GM18511 (cell line): Measurements from ENCODE around the gene MIEF1.
A peak's percentile ranks its signal among the peaks of the same experiment; 100 is the strongest.
"Not testable (repeated sequence)": the region's sequence is repeated elsewhere in the genome, so short reads cannot be mapped to it uniquely, and the experiment has no call there.

Source experiments
- ATAC-seq: cut with Tn5 transposase; IDR thresholded peaks from one replicate; pipeline ENCODE4 v1.9.1; 2021; ENCODE audit warnings: mild to moderate bottlenecking, moderate library complexity; ENCODE audit not compliant: unreplicated experiment

MIEF1 gene

DNA sequence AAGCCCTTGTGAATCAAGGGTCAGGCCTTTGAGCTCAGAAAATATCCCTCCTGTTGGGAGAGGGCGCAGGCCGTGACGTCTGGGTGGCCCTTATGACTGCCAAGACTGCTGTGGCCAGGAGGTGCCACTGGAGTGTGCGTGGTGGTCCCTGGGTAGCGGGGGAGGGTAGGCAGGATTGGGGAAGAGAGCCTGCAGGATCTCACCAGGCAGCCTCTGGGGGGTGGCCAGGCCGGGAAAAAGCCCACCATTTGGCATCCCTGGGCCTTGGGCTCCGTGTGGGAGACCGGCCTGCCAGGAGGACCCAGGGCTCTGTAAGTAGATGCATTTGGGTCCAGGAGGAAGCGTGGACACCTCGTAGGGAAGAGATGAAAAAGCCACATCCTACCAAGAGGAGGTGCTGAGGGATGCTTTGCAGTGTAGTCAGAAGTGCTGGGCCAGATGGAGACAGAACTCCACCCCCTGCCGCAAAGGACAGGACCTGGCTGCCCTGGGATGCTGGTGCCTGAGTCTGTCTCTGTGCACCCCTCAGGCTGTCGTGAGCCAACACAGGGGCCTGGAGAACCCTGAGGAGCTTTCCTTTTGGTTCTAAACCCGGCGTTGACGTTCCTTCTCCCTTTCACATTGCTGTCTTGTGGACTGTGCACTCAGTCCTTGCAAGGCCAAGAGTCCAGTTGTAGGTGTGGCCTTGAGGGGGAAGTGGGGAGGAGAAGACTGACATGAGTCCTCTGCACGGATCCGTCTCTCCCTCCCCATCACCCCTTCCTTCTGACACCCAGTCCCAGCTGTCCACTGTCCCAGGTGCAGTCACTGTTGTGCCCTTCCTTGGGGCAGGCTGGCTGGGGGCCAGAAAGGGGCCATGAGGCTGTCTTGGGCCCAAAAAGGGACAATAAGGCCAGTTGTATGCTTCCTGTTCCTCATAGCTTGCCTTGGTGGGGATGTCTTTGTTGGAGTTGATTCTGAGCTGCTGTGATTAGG, 12.7 kb upstream of the MIEF1 start:
- no peak for ATAC-seq

DNA sequence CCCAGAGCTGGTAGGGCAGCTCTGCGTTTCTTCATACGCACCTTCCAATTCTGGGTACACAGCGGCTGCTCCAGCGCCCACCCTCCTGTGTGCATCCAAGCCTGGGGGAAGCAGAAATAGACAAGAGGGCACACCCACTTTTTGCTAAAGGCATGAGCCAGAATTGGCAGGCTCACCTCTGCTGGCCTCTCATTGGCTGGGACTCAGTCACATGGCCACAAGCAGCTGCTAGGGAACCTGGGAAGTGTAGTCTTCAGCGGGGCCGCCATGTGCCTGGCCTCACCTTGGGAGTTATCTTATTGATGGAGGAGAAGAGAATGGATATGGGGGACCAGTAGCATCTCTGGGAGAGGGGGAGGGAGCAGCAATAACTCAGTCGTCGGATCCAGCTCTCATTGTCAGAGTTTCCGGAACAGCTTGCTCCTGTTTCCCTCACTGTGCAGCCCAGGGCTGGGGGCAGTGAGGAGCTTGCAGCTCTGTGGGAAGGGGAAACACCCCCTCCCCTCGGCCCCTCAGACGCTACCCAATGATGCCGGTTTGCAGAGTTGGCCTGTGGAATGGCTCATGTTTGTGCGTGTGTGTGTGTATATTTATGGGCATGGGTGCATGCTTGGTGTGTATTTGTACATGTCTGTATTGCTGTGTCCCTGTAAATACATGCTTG, 11.8 kb upstream of the MIEF1 start:
- ATAC-seq: peak; percentile 70

DNA sequence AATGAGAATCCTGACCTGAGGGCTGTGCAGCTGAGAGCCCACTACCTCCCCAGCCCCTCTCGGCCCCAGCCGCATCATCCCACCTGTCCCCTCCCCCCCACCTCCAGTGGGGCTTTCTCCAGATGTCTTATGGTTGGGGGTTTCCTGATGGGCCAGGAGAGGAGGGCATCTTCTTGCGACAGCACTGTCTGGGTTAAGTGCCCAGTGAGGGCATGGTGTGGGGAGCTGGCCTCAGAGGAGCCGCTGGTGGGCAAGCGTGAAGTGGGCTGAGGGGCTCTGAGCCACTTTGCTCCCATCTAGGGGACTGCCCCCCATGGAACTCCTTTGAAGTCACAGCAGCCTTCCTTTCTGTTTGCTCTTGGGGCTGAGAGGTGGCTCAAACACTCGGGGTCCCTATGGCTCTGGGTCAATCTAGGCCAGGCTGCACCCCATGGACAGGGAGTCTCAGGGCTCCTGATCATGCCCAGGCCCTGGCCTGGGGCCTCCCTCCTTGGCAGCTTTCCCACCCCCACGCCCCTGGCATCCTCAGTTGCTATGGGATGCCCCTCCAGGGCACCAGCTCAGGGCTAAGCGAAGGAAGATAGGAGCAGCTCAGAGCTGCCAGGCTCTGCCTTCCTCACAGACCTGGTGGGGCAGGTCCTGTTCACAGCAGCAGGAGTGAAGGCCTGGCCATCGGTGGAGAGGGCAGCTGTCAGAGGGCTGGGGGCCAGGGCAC, 11.0 kb upstream of the MIEF1 start:
- ATAC-seq: no peak

DNA sequence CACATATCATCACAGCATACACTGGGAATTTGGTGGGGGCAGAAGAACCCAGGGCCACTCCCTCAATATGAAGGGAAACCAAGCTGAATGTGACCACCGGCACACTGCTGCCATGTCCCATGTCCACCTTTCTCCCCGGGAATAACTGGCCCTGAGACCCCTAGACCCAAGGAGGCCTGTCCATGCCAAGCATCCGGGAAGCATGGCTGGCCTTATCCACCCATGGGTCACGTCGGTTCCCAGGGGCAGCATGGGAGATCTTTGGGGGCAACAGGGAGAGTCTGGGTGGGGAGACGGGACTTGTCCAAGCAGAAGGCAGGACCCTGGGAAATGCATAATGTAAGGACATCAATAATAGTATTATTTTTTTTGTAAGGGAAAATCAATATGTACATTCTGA, 10.4 kb upstream of the MIEF1 start:
- no peak for ATAC-seq

DNA sequence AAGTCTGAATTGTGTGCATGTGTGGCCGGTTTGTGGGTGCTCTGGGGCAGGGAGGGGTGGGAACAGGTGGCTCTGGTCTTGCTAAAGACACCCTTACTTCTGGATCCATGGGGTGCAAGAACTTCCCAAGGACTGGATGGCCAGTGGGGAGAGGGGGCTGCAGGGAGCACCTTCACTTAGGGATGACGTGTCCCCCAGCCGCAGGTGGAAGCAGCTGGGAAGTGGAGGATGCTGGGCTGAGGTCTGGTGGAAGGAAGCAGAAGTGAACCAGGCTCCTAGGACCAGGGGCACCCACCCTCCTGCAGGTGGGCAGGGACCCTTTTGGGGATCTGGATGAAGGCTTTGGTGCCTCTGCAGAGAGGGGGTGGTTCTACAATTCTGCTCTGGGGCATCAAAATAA, 9.9 kb upstream of the MIEF1 start:
- ATAC-seq: no peak

DNA sequence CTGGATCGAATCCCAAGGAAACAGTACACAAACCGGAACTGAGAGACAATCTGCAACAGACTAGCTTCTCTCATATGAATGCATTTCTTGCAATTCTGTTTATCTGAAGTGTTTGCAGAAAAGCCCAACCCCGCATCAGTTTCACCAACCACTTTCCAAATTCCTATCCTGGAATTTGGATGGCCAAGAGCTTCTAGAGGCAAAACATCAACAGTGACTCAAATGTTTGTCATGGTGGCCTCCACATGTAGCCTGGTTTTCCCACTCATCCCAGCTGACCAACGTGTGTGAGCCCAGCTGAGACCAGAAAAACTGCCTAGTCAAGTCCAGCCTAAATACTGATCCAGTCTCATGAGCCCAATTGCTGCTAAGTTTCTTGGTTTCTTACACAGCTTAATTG, 8.3 kb upstream of the MIEF1 start:
- no peak for ATAC-seq

DNA sequence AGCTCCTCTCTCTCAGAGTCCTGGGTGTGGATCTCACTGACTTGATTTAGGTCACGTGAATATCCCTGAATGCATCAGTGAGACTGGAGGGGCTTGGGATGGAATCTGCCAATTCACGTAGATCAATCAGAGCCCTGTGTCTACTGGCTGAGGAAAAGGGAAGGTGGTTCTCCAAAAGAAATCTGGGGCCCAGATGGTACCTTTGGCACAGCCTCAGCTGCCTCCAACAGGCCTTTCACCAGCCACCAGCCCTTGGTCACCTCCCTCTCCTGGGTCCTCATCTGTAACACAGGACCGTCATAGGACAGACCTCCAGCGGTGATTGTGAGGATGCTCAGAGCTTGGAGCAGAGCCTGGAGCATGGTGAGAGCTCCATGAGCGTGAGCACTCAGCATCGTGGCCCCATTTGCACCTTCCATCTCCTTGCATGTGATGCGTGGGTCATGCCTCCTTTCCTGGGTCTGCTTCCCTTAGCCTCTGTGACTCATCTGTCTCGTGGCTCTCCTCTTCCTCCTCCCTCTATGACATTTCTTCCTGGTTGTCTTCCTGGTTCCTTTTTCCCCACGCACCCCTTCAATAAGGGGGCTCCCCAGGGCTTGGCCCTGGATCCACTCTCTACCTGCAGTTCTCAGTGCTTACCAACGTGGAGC, 7.5 kb upstream of the MIEF1 start:
- no peak for ATAC-seq

DNA sequence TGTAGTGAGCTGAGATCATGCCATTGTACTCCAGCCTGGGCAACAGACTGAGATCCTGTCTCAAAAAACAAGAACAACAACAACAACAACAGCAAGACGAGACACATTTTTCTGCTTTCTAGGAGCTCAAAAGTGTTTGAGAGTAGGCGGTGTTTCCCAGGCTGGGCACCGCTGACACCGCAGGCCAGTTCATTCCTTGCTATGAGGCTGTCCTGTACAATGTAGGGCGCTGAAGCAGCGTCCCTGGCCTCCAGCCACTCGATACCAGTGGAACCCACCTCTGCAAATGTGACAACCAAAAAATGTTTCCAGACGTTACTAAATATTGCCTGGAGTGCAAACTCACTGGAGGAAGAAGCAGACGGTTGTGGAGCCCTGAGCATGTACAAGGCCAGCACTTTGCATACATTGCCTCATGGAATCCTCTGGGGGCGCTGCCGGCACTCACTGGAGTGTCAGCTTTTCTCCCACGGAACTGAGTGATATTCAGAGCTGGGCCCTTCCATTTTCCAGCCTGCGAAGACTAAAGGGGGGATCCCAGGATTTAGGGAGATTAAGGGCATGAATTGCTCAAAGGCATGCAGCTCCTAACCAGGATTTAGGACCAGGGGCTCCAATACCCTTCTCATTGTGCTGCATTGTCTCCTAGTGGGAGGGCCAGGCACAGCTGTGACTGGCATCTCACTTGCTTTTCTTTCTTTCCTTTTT, 5.8 kb upstream of the MIEF1 start:
- ATAC-seq: no peak

DNA sequence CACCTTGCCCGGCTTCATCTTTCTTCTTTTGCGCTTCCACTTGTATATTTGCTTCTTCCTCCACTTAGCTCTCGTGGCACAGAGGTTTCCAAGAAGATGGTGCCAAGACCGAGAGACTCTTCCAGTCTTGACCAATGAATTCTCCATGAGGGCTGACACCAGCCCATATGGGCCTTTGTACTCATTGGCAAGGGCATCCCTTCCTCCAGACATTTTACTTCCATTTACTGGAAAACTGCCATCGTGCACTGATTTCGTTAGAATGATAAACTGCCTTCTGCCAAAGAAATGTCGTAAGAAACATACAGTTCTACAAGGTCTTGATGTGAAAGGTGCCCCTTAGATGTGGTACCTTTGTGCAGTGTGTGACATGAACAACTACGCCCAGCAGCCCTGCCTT, 4.7 kb upstream of the MIEF1 start:
- ATAC-seq: no peak

DNA sequence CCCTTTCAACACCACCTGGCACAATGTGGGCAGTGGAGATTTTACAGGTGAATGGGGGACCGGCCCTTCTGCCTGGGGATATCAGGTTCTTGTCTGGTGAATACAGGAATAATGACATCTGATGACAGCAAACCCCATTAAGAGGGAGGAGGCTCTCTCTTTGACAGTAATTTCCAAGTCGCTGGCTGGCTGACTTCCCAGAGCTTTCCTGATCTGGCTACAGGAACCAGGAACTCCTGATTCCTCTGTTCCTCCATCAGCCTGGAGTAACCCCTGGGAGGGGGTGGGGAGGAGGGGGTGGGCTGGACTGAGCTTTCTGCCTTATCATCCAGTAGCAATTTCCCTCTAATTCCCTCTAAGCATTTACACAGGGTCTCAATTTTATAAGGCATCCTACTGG, 3.7 kb upstream of the MIEF1 start:
- no peak for ATAC-seq

DNA sequence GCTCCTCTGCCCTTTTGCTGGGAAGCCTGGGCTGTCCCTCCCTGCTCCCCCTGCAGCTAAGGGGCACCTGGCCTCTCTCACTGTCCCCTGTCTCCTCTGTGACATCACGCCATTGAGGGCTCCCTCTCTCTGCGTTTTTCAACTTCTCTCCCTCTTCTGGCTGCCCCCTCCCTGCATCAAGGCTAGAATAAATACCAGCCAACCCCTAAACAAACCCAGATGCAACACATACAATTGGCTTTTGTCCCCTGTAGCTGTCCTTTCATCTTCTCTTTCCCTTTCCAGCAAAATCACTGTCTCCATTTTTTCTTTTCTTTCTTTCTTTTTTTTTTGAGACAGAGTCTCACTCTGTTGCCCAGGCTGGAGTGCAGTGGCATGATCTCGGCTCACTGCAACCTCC, 3.3 kb upstream of the MIEF1 start:
- no peak for ATAC-seq

DNA sequence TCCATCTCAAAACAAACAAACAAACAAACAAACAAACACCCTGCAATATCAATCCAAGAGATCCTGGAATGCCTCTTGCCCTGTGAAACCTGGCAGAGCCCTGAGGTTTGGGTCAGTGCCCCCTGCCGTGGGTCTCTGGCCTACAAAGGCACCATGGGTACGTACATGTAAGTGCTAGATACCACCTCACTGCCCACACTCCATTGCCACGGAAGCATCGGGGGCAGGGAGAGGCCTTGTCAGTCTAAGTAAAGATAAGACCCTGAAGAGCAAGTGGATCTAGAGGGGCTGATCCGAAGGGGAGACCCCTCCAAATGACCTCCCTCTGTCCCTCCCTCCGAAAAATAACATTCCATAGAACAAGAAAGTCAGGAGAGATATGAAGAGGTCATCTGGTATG, 2.0 kb upstream of the MIEF1 start:
- no peak for ATAC-seq

DNA sequence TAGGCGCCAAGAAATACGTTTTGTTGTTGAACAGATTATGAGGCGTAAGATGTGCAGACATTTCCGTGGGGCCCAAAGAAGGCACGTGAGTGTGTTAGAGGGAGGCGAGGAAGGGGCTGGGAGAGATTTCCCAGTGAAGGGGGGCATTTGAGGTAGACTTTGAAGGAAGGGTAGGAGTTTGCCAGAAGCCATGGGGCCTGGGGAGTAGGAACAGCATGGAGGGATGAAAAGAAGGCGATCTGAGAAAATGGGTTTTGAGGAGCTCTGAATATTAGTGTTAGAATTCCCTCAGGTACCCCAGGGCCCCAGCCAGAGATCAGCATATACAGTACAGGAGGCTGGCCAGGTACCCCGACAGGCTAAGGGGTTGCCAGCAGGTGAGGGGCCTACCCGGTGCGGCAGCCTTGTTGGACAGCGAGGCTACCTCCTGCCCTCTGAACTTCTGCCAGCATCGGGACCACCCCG, 414 bp upstream of the MIEF1 start:
- ATAC-seq: no peak

DNA sequence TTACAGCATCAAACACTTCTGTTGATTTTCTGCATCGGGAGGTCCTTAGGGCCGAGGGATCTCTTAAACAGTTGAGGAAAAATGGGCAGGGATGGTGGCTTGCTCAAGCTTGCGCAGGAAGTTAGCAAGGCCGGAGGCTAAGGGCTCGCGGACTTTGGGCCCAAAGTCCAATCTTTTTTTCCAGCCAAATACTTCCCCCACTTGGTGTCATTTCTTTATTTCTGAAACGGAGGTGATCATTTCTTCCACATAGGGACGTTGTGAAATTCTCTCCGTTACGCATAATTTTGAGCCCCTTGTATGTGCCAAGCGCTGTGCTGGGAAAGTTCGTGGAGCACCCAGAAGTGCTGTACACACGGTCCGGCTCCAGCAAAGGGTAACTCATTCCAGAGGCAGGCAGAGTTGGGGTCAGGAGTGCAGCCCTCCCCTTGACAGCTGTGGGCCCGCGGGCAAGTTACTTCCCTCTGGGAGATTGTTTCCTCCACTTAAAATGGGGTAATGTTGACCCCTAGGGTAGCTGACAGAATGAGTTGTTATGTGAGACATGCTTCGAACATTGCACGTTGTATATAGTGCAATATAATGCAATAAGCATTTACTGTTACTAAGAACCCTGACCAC, 809 bp downstream of the MIEF1 start:
- ATAC-seq: no peak

DNA sequence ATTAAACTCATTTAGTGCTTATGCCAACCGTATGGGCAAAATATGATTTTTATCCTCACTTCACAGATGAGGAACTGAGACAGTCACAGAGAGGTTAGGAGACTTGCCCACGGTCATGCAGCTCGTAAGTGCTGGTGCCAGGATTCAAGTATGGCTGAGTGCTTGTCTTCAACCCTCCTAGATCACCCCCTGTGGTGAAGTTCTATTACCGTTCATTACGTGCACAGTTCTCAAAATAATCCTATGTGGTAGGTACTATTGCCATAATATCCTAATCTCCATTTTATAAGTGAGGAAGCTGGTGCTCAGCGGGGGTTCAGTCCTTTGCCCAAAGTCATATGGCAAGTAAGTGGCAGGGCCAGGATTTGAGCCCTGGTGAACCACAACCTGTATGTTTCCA, 1.5 kb downstream of the MIEF1 start:
- ATAC-seq: no peak

DNA sequence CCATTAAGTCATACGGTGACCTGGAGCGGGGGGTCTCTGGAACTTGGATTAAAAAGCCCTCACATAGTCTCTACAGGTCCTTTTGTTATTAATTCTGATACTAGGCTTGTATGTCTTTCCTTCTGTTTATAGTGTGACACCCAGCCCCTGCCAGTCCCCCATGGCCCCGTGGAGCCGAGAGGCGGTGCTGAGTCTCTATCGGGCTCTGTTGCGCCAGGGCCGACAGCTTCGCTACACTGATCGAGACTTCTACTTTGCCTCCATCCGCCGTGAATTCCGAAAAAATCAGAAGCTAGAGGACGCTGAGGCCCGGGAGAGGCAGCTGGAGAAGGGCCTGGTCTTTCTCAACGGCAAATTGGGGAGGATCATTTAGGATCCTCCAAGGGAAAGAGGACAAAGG, 2.0 kb downstream of the MIEF1 start:
- no peak for ATAC-seq

DNA sequence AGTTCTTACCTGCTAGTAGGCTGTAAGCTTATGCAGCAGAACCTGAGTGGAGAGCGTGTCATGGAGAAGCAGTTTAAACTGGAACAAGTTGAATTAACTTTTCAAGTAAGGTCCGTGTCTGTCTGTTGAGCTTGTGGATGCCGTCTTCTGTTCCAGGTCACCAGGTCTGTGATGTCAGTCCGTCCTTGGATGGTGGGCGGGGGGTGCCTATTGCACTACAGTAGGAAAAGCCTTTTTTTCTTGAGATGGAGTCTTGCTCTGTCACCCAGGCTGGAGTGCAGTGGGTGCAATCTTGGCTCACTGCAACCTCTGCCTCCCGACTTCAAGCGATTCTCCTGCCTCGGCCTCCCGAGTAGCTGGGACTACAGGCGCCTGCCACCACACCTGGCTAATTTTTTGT, 4.9 kb downstream of the MIEF1 start:
- ATAC-seq: not testable (repeated sequence)

DNA sequence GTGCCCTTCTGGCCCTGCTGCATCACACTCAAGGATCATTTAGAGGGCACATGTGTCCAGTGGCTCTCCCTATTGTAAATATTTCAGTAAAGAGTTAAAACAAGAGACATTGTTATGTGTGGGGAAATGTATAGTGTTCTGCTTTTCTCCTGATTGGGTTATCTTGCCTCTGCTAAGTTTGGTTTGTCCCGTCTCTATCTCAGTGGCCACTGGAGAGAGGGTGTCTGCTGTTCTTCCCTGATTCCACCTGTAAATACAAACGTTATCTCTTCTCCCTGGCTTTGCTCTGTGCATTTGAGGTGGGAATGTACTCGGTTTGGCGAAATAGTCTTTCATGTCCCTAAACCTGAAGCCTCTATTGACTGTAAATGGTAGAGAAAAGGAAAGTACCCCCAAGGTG, 6.3 kb downstream of the MIEF1 start:
- ATAC-seq: no peak

DNA sequence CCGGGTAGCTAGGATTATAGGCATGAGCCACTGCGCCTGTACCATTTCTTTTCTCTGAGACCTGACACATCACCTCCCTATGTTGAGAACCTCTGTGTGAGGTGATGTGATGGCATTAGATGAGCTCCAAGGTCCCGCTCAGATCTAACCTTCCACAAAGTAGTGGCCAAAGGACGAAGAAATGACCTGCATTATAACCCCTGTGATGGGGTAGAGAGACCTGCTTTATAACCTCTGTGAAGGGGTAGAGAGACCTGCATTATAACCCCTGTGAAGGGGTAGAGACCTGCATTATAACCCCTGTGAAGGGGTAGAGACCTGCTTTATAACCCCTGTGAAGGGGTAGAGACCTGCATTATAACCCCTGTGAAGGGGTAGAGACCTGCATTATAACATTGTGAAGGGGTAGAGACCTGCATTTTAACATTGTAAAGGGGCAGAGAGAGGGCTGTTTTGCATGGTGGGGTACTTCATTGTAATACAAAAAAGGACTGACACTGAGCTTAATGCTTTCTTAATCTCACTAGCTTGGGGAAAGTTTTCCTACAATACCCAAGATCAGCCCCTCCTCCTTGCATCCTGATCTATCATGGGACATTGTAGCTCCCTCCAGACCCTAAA, 8.5 kb downstream of the MIEF1 start:
- no peak for ATAC-seq

DNA sequence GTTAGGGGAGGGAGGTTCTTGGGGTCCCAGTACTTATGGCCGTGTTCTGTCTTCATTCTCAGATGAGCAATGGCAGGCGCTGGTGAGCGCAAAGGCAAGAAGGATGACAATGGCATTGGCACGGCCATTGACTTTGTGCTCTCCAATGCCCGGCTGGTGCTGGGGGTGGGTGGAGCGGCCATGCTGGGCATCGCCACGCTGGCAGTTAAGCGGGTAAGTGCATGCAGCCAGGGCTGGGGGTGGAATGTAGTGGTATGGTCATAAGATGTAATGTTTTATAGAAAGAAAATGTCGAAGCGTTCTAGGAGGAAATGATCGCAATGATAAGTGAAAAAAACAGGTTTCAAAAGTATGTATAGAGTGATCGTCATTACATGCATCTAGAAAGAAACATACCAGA, 9.1 kb downstream of the MIEF1 start:
- ATAC-seq: no peak
